Ectodermal cell (in vitro differentiated cells): Measurements from ENCODE around the gene ABCD1.

Experiments used
- H3K27ac ChIP-seq: 2 replicates; pipeline ENCODE4 v1.7.0; 2013; ENCODE audit warnings: mild to moderate bottlenecking, low read depth, low read length; ENCODE audit not compliant: insufficient read depth, poor library complexity, severe bottlenecking
- H3K27me3 ChIP-seq: 2 replicates; pipeline ENCODE4 v1.7.0; 2013; ENCODE audit warnings: mild to moderate bottlenecking, low read length; ENCODE audit not compliant: insufficient read depth, control insufficient read depth, poor library complexity, severe bottlenecking
- H3K36me3 ChIP-seq: one replicate; pipeline ENCODE4 v1.7.0; 2013; ENCODE audit warnings: low read length; ENCODE audit not compliant: control insufficient read depth, insufficient read depth
- H3K4me1 ChIP-seq: one replicate; pipeline ENCODE4 v1.7.0; 2013; ENCODE audit warnings: low read length; ENCODE audit not compliant: control insufficient read depth, insufficient read depth
- H3K4me3 ChIP-seq: 2 replicates; pipeline ENCODE4 v1.7.0; 2013; ENCODE audit warnings: low read depth, low read length, control low read depth; ENCODE audit not compliant: insufficient read depth
- H3K9me3 ChIP-seq: 2 replicates; pipeline ENCODE4 v1.7.0; 2013; ENCODE audit warnings: mild to moderate bottlenecking, low read length, moderate library complexity; ENCODE audit not compliant: control insufficient read depth
- WGBS, 2 experiments: methylation state at CpG; one replicate each; pipeline ENCODE4 v1.1.7; 2013; ENCODE audit warnings: missing lambda C conversion rate in 2 of 2; 5-methylcytosine and 5-hydroxymethylcytosine counted together

Gene ABCD1

GRCh38 chrX:153762626-153763173 is 38.0 kb downstream of the ABCD1 start:
- no peak overlapping the region for H3K4me3 ChIP-seq
- no peaks in the 10 kb centered on the region for H3K9me3 ChIP-seq
- no peak overlapping the region for H3K27ac ChIP-seq
- no peaks in the 10 kb centered on the region for H3K36me3 ChIP-seq
- WGBS, 2 experiments, result 92 to 93% methylated on average over 14 of the region's 14 CpGs
- H3K4me1 ChIP-seq, result peaks cover 15% of the 10 kb centered on the region
- no peaks in the 10 kb centered on the region for H3K27me3 ChIP-seq

DNA sequence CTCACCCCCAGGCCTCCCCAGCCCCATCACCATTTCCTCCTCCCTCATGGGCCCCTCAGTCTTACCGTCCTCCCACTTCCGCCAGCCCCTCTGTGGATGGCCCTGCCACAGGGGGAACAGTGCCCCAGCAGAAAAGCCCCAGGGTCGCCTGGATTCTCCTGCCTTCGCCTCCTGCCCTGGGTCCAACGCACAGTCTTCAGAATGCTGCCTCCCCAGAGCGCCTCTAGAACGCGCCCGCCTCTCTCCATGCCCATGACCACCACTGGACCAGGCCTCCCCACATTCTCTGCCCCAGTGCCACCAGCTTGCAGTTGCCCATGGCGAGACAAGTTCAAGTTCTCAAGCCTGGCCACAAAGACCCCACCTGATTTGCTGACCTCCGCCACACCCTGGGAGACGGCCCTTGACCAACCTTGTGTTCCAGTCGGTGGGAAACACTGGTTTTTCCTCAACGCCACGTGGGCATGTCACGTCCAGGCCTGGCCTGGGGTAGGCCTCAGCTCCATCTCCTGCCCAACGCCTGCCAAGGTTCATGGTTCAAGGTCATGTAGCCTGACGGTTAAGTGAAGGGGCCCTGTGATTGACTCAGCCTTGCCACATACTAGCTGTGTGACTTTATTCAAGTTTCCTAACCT is 38.8 kb downstream of the ABCD1 start:
- no peak overlapping the region for H3K27ac ChIP-seq
- H3K36me3 ChIP-seq, result no peaks in the 10 kb centered on the region
- no peak overlapping the region for H3K4me3 ChIP-seq
- WGBS, 2 experiments, result 86 to 88% methylated on average over 18 of the region's 18 CpGs
- no peaks in the 10 kb centered on the region for H3K9me3 ChIP-seq
- no peaks in the 10 kb centered on the region for H3K27me3 ChIP-seq
- peaks cover 15% of the 10 kb centered on the region for H3K4me1 ChIP-seq

- peaks cover 15% of the 10 kb centered on the region for H3K4me1 ChIP-seq
- H3K27ac ChIP-seq, result no peak within 1 kb of the TSS
- no peaks in the 10 kb centered on the region for H3K27me3 ChIP-seq
- no peak within 1 kb of the TSS for H3K4me3 ChIP-seq
- 41 to 42% methylated on average over 26 of the region's 26 CpGs for WGBS, 2 experiments
- no peaks in the 10 kb centered on the region for H3K9me3 ChIP-seq
- H3K36me3 ChIP-seq, result no peaks in the 10 kb centered on the region
These were observed 39.5 kb downstream of the ABCD1 start, which contains the start of gene PLXNB3 for GRCh38 chrX:153763989-153764755. PLXNB3 (plus strand) TSS chrX:153764249; CDS start chrX:153765536, 1,287 bp downstream.

DNA sequence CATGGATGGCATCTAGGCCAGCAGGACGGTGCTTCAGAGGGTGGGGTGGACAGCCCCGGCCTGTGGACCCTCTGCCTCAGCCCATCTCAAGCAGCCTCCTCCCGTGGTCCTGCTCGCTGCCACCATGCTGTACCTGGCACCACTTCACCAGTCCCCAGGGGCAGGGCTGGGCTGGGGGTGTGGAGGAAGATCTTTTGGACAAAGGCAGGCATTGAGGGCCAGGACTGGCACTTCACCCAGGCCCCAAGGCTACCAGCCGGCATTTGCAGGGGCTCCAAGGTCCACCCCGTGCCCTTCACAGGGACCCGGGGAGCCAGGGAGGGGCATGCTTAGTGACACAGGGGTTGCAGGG is 40.1 kb downstream of the ABCD1 start:
- Histone ChIP-seq H3K27me3 (no peaks in the 10 kb centered on the region), H3K4me1 (peaks cover 15% of the 10 kb centered on the region), H3K27ac (no peak overlapping the region), H3K9me3 (no peaks in the 10 kb centered on the region), H3K4me3 (no peak overlapping the region), H3K36me3 (no peaks in the 10 kb centered on the region)
- 91 to 98% methylated on average over 7 of the region's 7 CpGs for WGBS, 2 experiments

GRCh38 chrX:153765138-153766079 is 40.8 kb downstream of the ABCD1 start:
- Histone ChIP-seq H3K36me3 (no peaks in the 10 kb centered on the region), H3K4me1 (peaks cover 15% of the 10 kb centered on the region), H3K27ac (no peak overlapping the region), H3K27me3 (no peaks in the 10 kb centered on the region), H3K9me3 (no peaks in the 10 kb centered on the region), H3K4me3 (no peak overlapping the region)
- 81 to 82% methylated on average over 27 of the region's 27 CpGs for WGBS, 2 experiments

DNA sequence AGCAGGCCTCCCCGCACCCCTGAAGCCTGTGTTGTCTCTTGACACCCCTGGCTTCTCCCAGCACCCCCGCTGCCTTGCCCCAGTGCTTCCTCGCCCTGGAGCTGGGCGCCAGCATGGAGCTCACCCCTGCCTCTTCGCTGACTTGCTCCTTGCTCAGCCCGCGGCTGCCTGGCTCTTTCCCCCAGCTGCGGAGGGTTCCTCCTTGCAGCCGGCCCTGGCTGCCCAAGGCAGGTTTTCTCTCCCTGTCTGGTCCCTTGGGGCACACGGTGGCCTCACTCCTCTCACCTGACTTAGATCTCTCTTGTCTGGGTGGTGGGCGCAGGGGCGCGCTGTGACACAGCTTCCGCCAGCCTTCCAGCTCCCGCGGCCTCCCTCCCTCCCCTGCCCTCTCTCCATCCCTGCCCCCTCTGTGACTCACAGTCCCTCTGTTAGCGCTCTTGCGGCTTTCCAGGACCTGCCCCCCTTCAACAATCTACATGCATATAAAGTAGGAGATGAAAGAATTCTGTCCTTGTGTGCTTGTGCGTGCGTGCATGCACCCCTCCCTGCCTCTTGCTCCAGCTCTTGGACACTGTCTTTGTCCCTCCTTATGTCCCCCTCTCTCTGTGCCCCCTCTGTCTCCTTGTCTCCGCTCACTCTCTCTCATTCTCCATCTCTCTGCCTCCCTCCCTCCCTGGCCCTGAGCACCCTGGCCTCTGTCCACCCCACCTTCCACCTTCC is 41.6 kb downstream of the ABCD1 start:
- peaks cover 15% of the 10 kb centered on the region for H3K4me1 ChIP-seq
- no peak overlapping the region for H3K27ac ChIP-seq
- no peak overlapping the region for H3K4me3 ChIP-seq
- WGBS, 2 experiments, result 38 to 42% methylated on average over 19 to 21 of the region's 21 CpGs
- no peaks in the 10 kb centered on the region for H3K36me3 ChIP-seq
- H3K27me3 ChIP-seq, result no peaks in the 10 kb centered on the region
- H3K9me3 ChIP-seq, result no peaks in the 10 kb centered on the region

DNA sequence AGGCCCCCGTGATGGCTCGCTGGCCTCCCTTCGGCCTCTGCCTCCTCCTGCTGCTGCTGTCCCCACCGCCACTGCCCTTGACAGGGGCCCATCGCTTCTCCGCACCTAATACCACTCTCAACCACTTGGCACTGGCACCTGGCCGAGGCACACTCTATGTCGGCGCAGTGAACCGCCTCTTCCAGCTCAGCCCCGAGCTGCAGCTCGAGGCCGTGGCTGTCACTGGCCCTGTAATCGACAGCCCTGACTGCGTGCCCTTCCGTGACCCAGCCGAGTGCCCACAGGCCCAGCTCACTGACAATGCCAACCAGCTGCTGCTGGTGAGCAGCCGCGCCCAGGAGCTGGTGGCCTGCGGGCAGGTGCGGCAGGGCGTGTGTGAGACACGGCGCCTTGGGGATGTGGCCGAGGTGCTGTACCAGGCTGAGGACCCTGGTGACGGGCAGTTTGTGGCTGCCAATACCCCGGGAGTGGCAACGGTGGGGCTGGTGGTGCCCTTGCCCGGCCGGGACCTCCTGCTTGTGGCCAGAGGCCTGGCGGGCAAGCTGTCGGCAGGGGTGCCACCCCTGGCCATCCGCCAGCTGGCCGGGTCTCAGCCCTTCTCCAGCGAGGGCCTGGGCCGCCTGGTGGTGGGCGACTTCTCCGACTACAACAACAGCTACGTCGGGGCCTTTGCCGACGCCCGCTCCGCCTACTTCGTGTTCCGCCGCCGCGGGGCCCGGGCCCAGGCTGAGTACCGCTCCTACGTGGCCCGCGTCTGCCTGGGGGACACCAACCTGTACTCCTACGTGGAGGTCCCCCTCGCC is 42.4 kb downstream of the ABCD1 start:
- no peak overlapping the region for H3K4me3 ChIP-seq
- 89% methylated on average over 56 of the region's 56 CpGs for WGBS, 2 experiments
- no peaks in the 10 kb centered on the region for H3K36me3 ChIP-seq
- no peaks in the 10 kb centered on the region for H3K9me3 ChIP-seq
- no peak overlapping the region for H3K27ac ChIP-seq
- peaks cover 15% of the 10 kb centered on the region for H3K4me1 ChIP-seq
- no peaks in the 10 kb centered on the region for H3K27me3 ChIP-seq

DNA sequence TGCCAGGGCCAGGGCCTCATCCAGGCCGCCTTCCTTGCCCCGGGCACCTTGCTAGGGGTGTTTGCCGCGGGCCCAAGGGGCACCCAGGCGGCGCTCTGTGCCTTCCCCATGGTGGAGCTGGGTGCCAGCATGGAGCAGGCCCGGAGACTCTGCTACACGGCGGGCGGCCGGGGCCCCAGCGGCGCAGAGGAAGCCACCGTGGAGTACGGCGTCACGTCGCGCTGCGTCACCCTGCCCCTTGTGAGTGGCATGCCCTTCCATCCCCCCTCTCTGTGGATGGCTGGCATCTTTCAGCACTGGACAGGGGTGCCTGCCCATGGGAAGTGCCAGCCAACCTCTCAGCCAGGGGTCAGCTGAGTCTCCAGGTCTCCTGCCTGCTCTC is 43.0 kb downstream of the ABCD1 start:
- no peaks in the 10 kb centered on the region for H3K27me3 ChIP-seq
- 97 to 98% methylated on average over 20 of the region's 20 CpGs for WGBS, 2 experiments
- H3K4me3 ChIP-seq, result no peak overlapping the region
- H3K9me3 ChIP-seq, result no peaks in the 10 kb centered on the region
- H3K27ac ChIP-seq, result no peak overlapping the region
- H3K4me1 ChIP-seq, result peaks cover 15% of the 10 kb centered on the region
- no peaks in the 10 kb centered on the region for H3K36me3 ChIP-seq
